Measurements from ENCODE around the gene KIT.

KIT gene

GRCh38 chr4:54708339-54709279 is 50.9 kb downstream of the KIT start:
- Histone ChIP-seq H3K4me3 (ENCODE audit: low read length) (no peak overlapping the region), H3K27me3 (replicated peaks; ENCODE audit: control insufficient read depth, insufficient read depth, low read length) (no peaks in the 10 kb centered on the region), H3K4me1 (ENCODE audit: control insufficient read depth, insufficient read depth, low read length) (no peaks in the 10 kb centered on the region), H3K36me3 (ENCODE audit: control insufficient read depth, insufficient read depth, low read length, severe bottlenecking) (no peaks in the 10 kb centered on the region), H3K9me3 (ENCODE audit: control insufficient read depth, low read length) (no peaks in the 10 kb centered on the region), H3K9ac (ENCODE audit: low read length) (no peak overlapping the region)
- DNase-seq (ENCODE audit: low read depth): no peak

- H3K36me3 ChIP-seq (ENCODE audit: control insufficient read depth, insufficient read depth, low read length, severe bottlenecking): no peaks in the 10 kb centered on the region
- no peak overlapping the region for H3K9ac ChIP-seq (ENCODE audit: low read length)
- no peaks in the 10 kb centered on the region for H3K4me1 ChIP-seq (ENCODE audit: control insufficient read depth, insufficient read depth, low read length)
- DNase-seq (ENCODE audit: low read depth): peak; percentile 8
- no peaks in the 10 kb centered on the region for H3K9me3 ChIP-seq (ENCODE audit: control insufficient read depth, low read length)
- H3K27me3 ChIP-seq (replicated peaks; ENCODE audit: control insufficient read depth, insufficient read depth, low read length): no peaks in the 10 kb centered on the region
- H3K4me3 ChIP-seq (ENCODE audit: low read length): no peak overlapping the region
Observed at GRCh38 chr4:54709400-54709799, 51.6 kb downstream of the KIT start.

- H3K4me3 ChIP-seq (ENCODE audit: low read length): no peak overlapping the region
- no peak overlapping the region for H3K9ac ChIP-seq (ENCODE audit: low read length)
- no peak for DNase-seq (ENCODE audit: low read depth)
- no peaks in the 10 kb centered on the region for H3K4me1 ChIP-seq (ENCODE audit: control insufficient read depth, insufficient read depth, low read length)
- no peaks in the 10 kb centered on the region for H3K9me3 ChIP-seq (ENCODE audit: control insufficient read depth, low read length)
- no peaks in the 10 kb centered on the region for H3K27me3 ChIP-seq (replicated peaks; ENCODE audit: control insufficient read depth, insufficient read depth, low read length)
- H3K36me3 ChIP-seq (ENCODE audit: control insufficient read depth, insufficient read depth, low read length, severe bottlenecking): no peaks in the 10 kb centered on the region
Observed at GRCh38 chr4:54712206-54712605, 54.4 kb downstream of the KIT start.

- DNase-seq (ENCODE audit: low read depth): no peak
- H3K4me3 ChIP-seq (ENCODE audit: low read length): no peak overlapping the region
- no peaks in the 10 kb centered on the region for H3K4me1 ChIP-seq (ENCODE audit: control insufficient read depth, insufficient read depth, low read length)
- no peaks in the 10 kb centered on the region for H3K36me3 ChIP-seq (ENCODE audit: control insufficient read depth, insufficient read depth, low read length, severe bottlenecking)
- no peak overlapping the region for H3K9ac ChIP-seq (ENCODE audit: low read length)
- no peaks in the 10 kb centered on the region for H3K9me3 ChIP-seq (ENCODE audit: control insufficient read depth, low read length)
- no peaks in the 10 kb centered on the region for H3K27me3 ChIP-seq (replicated peaks; ENCODE audit: control insufficient read depth, insufficient read depth, low read length)
Observed at GRCh38 chr4:54714631-54715030, 56.9 kb downstream of the KIT start.

- Histone ChIP-seq H3K36me3 (ENCODE audit: control insufficient read depth, insufficient read depth, low read length, severe bottlenecking) (no peaks in the 10 kb centered on the region), H3K9me3 (ENCODE audit: control insufficient read depth, low read length) (no peaks in the 10 kb centered on the region), H3K27me3 (replicated peaks; ENCODE audit: control insufficient read depth, insufficient read depth, low read length) (no peaks in the 10 kb centered on the region), H3K4me1 (ENCODE audit: control insufficient read depth, insufficient read depth, low read length) (no peaks in the 10 kb centered on the region), H3K4me3 (ENCODE audit: low read length) (no peak overlapping the region), H3K9ac (ENCODE audit: low read length) (no peak overlapping the region)
- no peak for DNase-seq (ENCODE audit: low read depth)
Observed at GRCh38 chr4:54716478-54717065, 58.8 kb downstream of the KIT start.

GRCh38 chr4:54717694-54718093 is 59.9 kb downstream of the KIT start:
- Histone ChIP-seq H3K9me3 (ENCODE audit: control insufficient read depth, low read length) (no peaks in the 10 kb centered on the region), H3K4me1 (ENCODE audit: control insufficient read depth, insufficient read depth, low read length) (no peaks in the 10 kb centered on the region), H3K9ac (ENCODE audit: low read length) (no peak overlapping the region), H3K36me3 (ENCODE audit: control insufficient read depth, insufficient read depth, low read length, severe bottlenecking) (no peaks in the 10 kb centered on the region), H3K27me3 (replicated peaks; ENCODE audit: control insufficient read depth, insufficient read depth, low read length) (no peaks in the 10 kb centered on the region), H3K4me3 (ENCODE audit: low read length) (no peak overlapping the region)
- DNase-seq (ENCODE audit: low read depth): no peak

GRCh38 chr4:54719378-54719777 is 61.6 kb downstream of the KIT start:
- Histone ChIP-seq H3K9me3 (ENCODE audit: control insufficient read depth, low read length) (no peaks in the 10 kb centered on the region), H3K4me1 (ENCODE audit: control insufficient read depth, insufficient read depth, low read length) (no peaks in the 10 kb centered on the region), H3K36me3 (ENCODE audit: control insufficient read depth, insufficient read depth, low read length, severe bottlenecking) (no peaks in the 10 kb centered on the region), H3K27me3 (replicated peaks; ENCODE audit: control insufficient read depth, insufficient read depth, low read length) (no peaks in the 10 kb centered on the region), H3K9ac (ENCODE audit: low read length) (no peak overlapping the region), H3K4me3 (ENCODE audit: low read length) (no peak overlapping the region)
- peak; percentile 3 for DNase-seq (ENCODE audit: low read depth)

- Histone ChIP-seq H3K9ac (ENCODE audit: low read length) (no peak overlapping the region), H3K27me3 (replicated peaks; ENCODE audit: control insufficient read depth, insufficient read depth, low read length) (no peaks in the 10 kb centered on the region), H3K9me3 (ENCODE audit: control insufficient read depth, low read length) (no peaks in the 10 kb centered on the region), H3K4me3 (ENCODE audit: low read length) (no peak overlapping the region), H3K36me3 (ENCODE audit: control insufficient read depth, insufficient read depth, low read length, severe bottlenecking) (no peaks in the 10 kb centered on the region), H3K4me1 (ENCODE audit: control insufficient read depth, insufficient read depth, low read length) (no peaks in the 10 kb centered on the region)
- DNase-seq (ENCODE audit: low read depth): no peak
Observed at GRCh38 chr4:54723220-54723619, 65.5 kb downstream of the KIT start.

- no peak for DNase-seq (ENCODE audit: low read depth)
- no peaks in the 10 kb centered on the region for H3K36me3 ChIP-seq (ENCODE audit: control insufficient read depth, insufficient read depth, low read length, severe bottlenecking)
- no peaks in the 10 kb centered on the region for H3K9me3 ChIP-seq (ENCODE audit: control insufficient read depth, low read length)
- no peaks in the 10 kb centered on the region for H3K27me3 ChIP-seq (replicated peaks; ENCODE audit: control insufficient read depth, insufficient read depth, low read length)
- no peak overlapping the region for H3K4me3 ChIP-seq (ENCODE audit: low read length)
- H3K9ac ChIP-seq (ENCODE audit: low read length): no peak overlapping the region
- no peaks in the 10 kb centered on the region for H3K4me1 ChIP-seq (ENCODE audit: control insufficient read depth, insufficient read depth, low read length)
Observed at GRCh38 chr4:54723820-54724219, 66.1 kb downstream of the KIT start.

GRCh38 chr4:54726907-54727306 is 69.2 kb downstream of the KIT start:
- Histone ChIP-seq H3K36me3 (ENCODE audit: control insufficient read depth, insufficient read depth, low read length, severe bottlenecking) (no peaks in the 10 kb centered on the region), H3K4me1 (ENCODE audit: control insufficient read depth, insufficient read depth, low read length) (no peaks in the 10 kb centered on the region), H3K27me3 (replicated peaks; ENCODE audit: control insufficient read depth, insufficient read depth, low read length) (no peaks in the 10 kb centered on the region), H3K9me3 (ENCODE audit: control insufficient read depth, low read length) (no peaks in the 10 kb centered on the region), H3K9ac (ENCODE audit: low read length) (no peak overlapping the region), H3K4me3 (ENCODE audit: low read length) (no peak overlapping the region)
- DNase-seq (ENCODE audit: low read depth): no peak

- DNase-seq (ENCODE audit: low read depth): no peak
- H3K9me3 ChIP-seq (ENCODE audit: control insufficient read depth, low read length): no peaks in the 10 kb centered on the region
- no peaks in the 10 kb centered on the region for H3K4me1 ChIP-seq (ENCODE audit: control insufficient read depth, insufficient read depth, low read length)
- no peak overlapping the region for H3K9ac ChIP-seq (ENCODE audit: low read length)
- no peaks in the 10 kb centered on the region for H3K36me3 ChIP-seq (ENCODE audit: control insufficient read depth, insufficient read depth, low read length, severe bottlenecking)
- H3K27me3 ChIP-seq (replicated peaks; ENCODE audit: control insufficient read depth, insufficient read depth, low read length): no peaks in the 10 kb centered on the region
- no peak overlapping the region for H3K4me3 ChIP-seq (ENCODE audit: low read length)
Observed at GRCh38 chr4:54727346-54727745, 69.6 kb downstream of the KIT start.

All from adipocyte (in vitro differentiated cells).